ENCODE data around the gene CHST9. TPM values are rescaled to one million over a fixed set of nuclear protein-coding genes. Genes with fewer than 3 reads are reported as not detected.

Gene CHST9
- total RNA-seq, 2 donors from 2014 or later = 0.90 to 1.3 TPM

- Histone ChIP-seq H3K27ac (no peak overlapping the region), H3K4me3 (no peak overlapping the region), H3K4me1 (no peaks in the 10 kb centered on the region), H3K36me3 (no peaks in the 10 kb centered on the region), H3K27me3 (no peaks in the 10 kb centered on the region), H3K9me3 (no peaks in the 10 kb centered on the region)
- DNase-seq (ENCODE audit: low spot score) = no peak
- TF ChIP-seq CTCF (IDR thresholded peaks at IDR 0.05) = no peak
These were observed 176.5 kb downstream of the CHST9 start for GRCh38 chr18:27008575-27008974.

- Histone ChIP-seq H3K4me3 (no peak overlapping the region), H3K9me3 (no peaks in the 10 kb centered on the region), H3K27me3 (no peaks in the 10 kb centered on the region), H3K4me1 (no peaks in the 10 kb centered on the region), H3K27ac (no peak overlapping the region), H3K36me3 (no peaks in the 10 kb centered on the region)
- no peak for TF ChIP-seq CTCF (IDR thresholded peaks at IDR 0.05)
- no peak for DNase-seq (ENCODE audit: low spot score)
These were observed 177.2 kb downstream of the CHST9 start for GRCh38 chr18:27007880-27008279.

GRCh38 chr18:27005589-27005988 lies 179.5 kb downstream of the CHST9 start:
- Histone ChIP-seq H3K4me1 (no peaks in the 10 kb centered on the region), H3K4me3 (no peak overlapping the region), H3K9me3 (no peaks in the 10 kb centered on the region), H3K36me3 (no peaks in the 10 kb centered on the region), H3K27ac (no peak overlapping the region), H3K27me3 (no peaks in the 10 kb centered on the region)
- peak in 1 of 2 donors; percentile 50 for TF ChIP-seq CTCF (IDR thresholded peaks at IDR 0.05)
- DNase-seq (ENCODE audit: low spot score) = no peak

GRCh38 chr18:27004056-27004829 lies 180.9 kb downstream of the CHST9 start:
- peak in 1 of 2 donors; percentile 57 for TF ChIP-seq CTCF (IDR thresholded peaks at IDR 0.05)
- no peak overlapping the region for H3K27ac ChIP-seq

GRCh38 chr18:26999797-27000196 lies 185.3 kb downstream of the CHST9 start:
- H3K4me3 ChIP-seq = no peak overlapping the region
- H3K27ac ChIP-seq = no peak overlapping the region
- H3K27me3 ChIP-seq = no peaks in the 10 kb centered on the region
- TF ChIP-seq CTCF (IDR thresholded peaks at IDR 0.05) = no peak
- no peak for DNase-seq (ENCODE audit: low spot score)
- H3K4me1 ChIP-seq = no peaks in the 10 kb centered on the region
- H3K9me3 ChIP-seq = no peaks in the 10 kb centered on the region
- no peaks in the 10 kb centered on the region for H3K36me3 ChIP-seq

More at GRCh38 chr18:27004056-27004829, 180.9 kb downstream of the CHST9 start:
- Histone ChIP-seq H3K36me3 (no peaks in the 10 kb centered on the region), H3K27me3 (no peaks in the 10 kb centered on the region), H3K9me3 (no peaks in the 10 kb centered on the region), H3K4me3 (no peak overlapping the region), H3K4me1 (no peaks in the 10 kb centered on the region)
- no peak for DNase-seq (ENCODE audit: low spot score)

GRCh38 chr18:26993568-26993967 lies 191.5 kb downstream of the CHST9 start:
- Histone ChIP-seq H3K36me3 (no peaks in the 10 kb centered on the region), H3K9me3 (no peaks in the 10 kb centered on the region), H3K27ac (no peak overlapping the region), H3K4me1 (no peaks in the 10 kb centered on the region), H3K4me3 (no peak overlapping the region), H3K27me3 (no peaks in the 10 kb centered on the region)
- no peak for DNase-seq (ENCODE audit: low spot score)
- TF ChIP-seq CTCF (IDR thresholded peaks at IDR 0.05) = no peak

Measured in right atrium auricular region (tissue), 2 donors.